Stimulated activated naive CD4-positive, alpha-beta T cell treated with Interleukin-2 at 50 U/mL for 16 hours (primary cell): ENCODE measurements around the gene ESRRG.

ENCODE experiments used
- DNase-seq: peaks from one replicate; lab custom pipeline; 2025; lab: John Stamatoyannopoulos, UW

The ESRRG gene

DNA sequence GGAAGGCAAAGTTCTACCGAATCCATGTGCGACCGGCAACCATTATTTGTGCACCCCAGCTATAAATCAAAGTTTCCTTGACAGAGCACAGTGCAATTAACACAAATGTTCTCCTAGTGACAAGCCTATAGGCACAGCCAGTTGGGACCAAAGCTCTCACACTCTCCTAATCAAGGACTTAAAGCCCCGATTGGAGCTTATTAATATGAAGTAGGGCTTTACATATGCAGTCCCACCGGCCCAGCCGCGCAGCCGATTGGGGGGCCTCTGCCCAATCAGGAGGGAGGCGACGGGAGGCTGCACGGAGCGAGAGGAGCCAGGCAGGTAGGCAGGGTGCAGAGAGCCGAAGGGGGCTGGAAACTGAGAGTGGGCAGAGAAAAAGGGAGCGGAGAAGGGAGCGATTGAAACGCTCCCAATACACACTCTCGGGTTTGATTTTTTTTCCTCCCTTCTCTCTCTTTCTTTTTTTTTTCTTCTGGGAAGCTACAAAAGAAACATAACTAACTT lies at the start of gene ESRRG:
Gene ESRRG, minus strand, starts transcription at position 156 of the 507 bp plus-strand sequence. Its CDS starts 130 bp downstream, at position 26.
- no peak for DNase-seq

DNA sequence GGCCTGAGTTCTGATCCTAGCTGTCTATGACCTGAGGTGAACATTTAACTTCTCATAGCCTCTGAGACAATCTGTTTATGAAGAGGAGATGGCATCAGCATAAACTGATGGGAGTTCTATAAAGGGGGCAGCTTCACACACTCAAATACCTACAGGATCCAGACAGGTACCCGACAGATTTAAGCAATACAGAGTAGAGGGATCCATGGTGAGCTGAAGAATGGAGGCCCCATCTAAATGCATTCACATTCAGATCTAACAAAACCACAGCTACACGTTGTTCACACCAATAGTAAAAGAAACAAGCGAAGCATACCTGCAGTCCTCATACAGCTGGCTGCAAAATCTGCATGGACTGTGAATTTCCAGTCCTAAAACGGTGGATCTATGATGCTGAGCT lies 48.7 kb upstream of the ESRRG start:
- DNase-seq = no peak

DNA sequence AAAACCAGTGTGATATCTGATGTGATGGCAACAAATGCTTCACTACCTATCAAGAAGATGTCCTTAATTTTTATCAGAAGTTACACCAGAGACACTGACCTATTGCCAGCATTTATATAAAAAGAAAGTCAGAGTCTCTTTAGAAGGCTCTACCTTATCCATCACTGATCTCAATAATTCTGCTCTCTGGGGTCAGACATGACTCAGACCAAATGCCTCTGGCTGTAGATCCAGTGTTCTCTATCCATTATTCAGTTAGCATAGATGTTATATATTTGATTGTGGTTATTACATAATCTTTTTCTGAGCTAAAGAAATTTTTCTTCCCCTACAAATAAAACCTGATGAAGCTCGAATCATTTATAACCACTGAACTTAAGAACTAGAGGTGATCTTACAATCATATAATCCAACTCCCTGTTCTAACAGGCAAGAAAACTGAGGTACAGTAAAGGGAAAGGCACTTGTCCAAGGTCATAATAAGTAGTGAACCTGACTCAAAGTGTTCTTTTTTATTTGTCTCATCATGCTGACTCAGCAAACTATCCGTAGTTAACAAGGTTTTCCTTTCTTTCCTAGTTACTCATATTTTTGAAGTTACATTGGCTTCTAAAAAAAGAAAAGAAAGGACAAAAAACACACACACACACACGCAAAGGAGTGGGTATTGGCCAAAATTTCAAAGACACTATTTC lies 43.6 kb upstream of the ESRRG start:
- DNase-seq = no peak

DNA sequence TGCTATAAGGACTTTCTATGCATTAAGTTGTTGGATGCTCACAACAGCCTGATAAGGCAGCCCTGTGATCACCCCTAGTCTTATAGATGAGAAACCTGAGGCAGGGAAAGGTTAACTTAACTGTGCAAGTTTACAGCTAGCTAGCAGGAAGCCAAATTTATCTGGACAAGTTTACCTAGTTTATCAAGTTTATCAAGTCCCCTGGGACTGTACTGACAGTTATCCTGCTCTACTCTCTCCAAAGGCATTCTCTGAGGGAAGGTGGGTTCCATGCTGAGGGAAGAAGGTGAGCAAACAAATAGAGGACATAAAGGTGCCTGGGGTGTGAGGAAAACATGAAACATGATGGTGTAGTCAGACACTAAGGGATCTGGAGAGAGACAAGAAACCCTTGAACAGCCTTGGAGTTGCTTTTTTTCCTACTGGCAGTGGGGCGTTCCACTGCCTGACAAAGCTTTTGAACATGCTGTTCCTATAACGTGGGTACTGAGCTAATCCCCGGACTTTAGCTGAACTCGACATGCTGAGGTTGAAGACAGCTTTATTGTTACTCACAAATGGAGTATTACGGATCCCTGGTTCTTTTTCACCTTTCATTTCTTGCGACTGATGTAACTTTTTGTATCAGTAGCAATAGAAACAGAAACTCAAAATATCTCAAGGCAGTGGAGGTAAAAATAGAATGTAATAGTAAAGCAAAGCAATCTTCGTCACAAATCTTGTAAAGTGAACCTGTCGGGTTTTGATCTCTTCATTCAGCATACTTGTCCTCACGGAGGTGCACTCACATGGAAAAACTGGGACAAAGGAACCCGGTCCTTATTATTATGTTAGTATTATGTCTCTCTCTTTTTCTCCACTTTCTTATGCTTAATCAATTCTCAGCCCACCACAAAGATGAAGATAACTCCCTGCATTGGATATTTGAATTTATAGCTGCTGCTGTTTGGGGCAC lies 42.4 kb upstream of the ESRRG start:
- no peak for DNase-seq

DNA sequence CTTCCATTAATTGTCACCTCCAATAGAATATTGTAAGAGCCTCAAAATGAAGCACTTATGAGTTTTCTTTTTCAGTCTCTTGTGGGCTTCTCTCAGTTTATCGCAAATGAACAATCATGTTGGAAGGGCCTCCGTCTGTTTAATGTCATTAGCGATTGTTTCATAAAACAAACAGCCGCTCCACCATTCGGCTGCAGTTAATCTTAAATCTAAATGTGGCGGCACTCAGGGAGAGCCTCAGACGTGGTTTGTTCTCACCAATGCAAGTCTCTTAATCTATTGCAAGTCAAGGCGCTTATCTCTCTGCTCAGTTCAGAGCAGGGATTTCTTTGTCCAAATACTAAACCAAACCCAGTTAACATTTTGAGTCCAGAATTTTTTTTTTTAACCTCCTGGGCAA lies 34.9 kb upstream of the ESRRG start:
- DNase-seq = no peak

DNA sequence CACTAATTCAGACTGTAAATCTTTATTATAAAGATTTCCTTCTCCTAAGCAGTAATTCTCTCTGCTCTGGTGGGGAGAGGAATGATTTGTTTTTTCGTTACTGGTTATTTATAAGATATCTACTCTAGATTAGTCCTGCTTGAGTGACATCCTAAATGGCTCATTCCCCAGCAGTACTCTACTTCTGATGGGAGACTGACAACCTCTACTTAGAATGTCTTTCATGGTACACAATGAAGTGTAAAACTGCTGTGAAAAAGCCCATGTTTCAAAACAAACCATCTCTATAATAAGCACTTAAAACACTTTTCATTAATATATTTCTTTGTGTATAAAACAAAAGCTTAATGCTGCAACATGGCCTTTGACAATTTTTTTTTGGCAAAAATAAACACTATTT lies 33.9 kb upstream of the ESRRG start:
- no peak for DNase-seq

DNA sequence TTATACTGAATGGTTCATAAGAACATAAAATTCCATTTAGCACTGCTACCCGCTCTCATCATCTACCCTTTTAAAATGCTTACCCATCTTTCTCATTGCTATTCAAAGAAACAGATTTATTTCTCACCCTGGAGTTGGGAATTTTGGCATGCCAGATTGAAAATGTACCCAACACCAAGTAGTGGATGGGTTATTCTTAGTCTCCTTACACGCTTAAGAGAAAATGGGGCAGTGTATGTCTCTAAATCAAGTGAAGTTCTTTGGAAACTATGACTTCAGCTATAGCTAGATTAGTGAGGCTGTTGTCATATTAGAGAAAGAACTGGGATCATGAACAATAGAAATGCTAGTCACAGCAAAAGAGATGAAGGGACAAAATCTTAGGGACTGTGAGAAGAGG lies 27.7 kb upstream of the ESRRG start:
- no peak for DNase-seq

DNA sequence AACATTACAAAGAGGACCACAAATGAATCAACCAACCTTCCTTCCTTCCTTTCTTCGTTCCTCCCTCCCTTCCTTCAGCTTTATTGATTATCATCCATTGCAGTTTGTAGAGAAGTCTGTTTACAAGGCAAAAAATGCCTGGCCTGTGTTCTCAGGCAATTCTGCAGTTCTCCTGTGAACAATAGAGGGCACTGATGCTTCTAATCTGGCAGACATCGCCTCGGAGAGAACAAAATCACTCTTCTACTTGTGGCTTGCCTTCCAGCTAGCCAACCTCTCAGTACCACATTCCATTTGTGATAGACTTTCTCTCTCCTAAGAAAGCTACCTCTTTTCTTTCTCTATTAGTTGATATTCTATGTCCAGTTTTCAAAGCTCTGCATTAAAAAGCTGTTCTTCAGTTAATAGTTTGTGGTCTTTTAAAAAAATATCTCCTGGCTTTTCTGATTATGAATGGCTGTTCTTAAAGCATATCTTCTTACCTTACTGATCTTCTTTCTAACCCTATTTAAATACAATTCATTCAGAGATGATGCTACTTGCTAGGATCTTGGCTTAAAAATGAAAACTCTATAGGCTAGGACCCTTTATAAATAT lies 26.9 kb upstream of the ESRRG start:
- no peak for DNase-seq

DNA sequence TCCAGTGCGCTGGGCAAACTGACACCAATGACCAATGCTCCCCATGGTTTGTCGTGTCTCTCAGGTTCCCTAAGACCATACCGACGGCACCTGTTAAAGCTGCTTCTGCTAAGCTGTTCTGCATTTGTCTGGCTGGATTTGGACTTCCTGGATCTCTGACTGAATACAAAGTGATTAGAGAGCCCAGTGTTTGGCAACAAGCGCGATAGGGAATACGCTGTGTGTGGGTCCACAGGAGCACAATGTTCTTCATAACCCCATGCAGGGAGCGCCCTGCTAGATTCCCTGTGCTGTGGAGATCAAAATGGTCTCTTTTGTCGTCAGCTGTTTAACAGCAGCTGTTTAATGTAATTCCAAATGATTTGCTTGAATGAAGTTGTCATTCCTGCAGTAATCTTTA lies 26.0 kb upstream of the ESRRG start:
- DNase-seq = no peak

DNA sequence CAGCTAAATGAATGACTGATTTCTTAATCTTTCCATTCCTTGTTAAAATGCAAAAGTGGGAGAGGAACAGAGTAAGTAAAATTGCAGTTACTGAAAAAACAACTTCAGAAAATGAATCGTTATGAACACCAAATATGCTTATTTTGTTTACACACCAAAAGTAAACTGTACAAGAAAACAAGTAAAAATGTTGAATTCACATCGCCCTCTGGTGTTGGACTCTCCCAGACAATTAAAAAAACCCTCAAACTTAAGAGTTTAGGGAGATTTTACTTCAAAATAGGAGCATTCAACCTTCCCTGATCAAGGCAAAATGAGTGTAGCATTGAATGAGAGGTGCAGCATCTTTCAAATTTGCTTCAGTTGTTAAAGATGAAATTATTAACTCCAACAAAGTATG lies 19.4 kb upstream of the ESRRG start:
- no peak for DNase-seq

DNA sequence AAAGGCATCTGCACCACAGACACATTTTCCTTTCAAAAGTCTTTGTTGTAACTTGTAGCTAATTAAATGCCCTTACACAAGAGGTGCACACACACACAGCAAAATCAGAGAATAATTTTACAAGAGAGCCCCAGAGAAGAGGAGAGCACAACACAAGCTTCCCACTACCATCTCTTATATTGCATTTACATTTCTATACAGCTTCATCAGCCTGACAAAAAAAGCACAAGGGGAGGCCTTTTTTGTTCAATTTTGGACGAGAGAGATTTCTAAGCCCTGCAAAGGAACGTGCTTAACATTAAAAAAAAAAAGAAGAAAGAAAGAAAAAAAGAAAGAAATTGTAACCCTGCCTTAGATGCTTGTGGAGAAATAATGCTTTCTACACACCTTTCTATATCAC lies 17.1 kb upstream of the ESRRG start:
- DNase-seq = no peak

DNA sequence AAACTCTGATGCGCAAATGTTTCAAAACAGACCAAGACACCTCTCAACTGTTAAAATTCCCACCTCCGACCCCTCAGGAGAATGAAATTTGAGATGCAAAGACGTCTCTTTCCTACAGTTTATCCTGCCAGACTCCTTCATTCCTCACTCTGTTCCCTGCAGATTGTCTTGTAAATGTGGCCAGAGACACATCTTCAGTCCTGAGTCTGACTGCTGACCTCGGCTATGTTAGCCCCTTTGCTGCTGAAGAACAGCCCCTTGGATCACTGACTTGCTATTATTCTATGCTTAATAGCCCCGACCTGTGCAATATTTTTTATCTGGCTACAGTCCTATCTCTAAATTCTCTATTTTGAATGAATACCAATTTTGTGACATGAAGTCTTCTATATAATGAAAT lies 16.6 kb upstream of the ESRRG start:
- DNase-seq = no peak

DNA sequence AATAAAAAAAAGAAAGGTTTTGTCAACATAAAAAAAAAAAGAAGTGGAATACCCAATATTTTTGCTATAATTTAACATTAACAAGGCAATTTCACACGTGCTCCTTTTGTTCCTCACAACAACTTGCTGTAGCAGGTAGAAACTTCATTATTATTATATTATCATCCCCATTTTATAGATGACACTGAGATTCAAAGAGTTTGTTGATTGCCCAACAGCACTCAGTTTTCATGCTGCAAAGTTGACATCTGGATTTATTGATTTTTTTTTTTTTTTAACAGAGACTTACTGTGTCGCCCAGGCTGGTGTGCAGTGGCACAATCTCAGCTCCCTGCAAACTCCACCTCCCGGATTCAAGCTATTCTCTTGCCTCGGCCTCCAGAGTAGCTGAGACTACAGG lies 8.9 kb upstream of the ESRRG start:
- no peak for DNase-seq

DNA sequence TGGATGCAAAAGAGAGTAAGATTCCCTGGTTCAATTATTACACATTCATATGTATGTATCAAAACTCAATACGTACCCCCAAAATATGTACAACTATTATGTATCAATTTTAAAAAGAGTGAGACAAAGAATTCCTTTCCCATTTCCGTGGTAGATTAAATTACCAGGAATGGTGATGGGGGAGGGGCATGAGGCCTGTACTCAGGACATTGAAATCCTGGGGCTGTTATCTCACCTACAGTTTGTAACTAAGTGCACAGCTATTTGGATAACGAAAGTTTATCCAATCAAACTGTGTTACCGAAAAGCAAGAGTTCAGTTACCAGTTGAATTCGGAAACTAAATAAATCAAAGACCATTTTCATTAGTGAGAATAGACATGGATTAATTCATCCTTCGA lies 8.3 kb upstream of the ESRRG start:
- DNase-seq = no peak

DNA sequence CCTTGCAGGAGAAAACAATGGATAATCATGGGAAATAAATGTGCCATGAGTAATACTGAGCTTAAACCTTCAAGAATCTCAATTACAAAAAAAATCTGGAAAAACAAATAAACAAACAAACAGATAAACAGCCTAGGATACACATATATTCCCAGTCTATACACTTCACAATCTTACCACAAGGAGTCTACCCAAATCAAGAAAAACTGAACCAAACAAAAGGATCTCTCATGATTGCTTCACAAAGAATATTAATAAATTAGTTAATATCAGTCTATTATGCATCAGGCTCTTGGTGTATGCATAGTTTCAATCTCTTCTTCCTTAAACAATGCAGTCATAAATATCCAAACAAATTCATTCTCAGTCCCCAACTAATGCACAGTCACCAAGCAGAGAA lies 3.2 kb upstream of the ESRRG start:
- DNase-seq = no peak

DNA sequence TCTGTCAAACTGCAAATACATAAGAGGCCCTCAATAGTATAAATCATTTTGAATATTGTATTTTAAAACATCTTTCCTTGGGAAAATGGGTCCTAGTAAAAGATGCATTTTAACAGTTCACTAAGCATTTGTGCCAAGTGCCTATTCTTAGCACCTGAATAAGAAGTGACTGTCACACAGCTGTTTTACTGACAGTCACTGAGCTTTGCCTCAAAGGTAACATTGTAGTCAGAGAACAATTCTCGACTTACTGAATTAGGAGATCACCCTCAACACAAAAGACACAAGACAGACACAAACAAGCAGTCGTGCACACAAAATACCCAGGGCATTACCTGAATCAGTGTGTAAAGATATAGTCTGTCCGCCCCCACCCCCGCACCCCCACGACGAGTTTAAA lies 408 bp downstream of the ESRRG start:
- no peak for DNase-seq

DNA sequence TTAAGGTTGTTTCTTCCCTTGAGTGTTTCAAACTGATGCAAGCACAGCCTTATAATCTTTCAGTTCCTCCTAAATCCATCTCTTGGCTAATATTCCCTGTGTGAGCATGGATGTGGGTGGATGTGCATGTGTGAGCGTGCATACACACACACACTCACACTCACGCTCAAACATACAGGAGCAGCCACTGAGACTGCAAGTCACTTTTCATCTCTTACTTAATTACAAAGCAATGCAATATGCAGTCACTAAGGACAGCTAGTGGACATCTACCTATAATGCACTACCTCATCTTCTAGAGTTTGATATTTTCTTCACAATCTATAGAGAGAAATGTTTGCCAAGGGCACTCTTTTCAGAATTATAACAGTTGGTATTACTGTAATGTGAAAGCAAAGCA lies 1.4 kb downstream of the ESRRG start:
- DNase-seq = no peak

DNA sequence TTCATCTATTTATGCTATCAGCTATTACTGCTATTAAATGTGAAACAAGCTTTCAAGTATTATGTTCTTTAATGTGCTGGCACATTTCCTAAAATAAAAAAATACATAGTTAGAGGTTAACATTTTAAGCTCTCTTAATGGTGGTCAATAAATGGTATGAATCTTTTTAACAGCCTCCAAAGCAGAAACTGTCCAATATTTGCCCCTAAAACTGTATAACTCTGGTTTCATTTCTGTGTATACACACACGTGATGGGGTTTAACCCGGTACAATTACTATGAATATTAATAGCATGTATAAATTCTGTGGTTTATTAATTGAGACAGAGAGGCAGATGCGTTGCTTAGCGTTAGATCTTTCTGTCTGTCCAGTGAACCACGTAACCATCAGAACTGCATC lies 2.2 kb downstream of the ESRRG start:
- no peak for DNase-seq

DNA sequence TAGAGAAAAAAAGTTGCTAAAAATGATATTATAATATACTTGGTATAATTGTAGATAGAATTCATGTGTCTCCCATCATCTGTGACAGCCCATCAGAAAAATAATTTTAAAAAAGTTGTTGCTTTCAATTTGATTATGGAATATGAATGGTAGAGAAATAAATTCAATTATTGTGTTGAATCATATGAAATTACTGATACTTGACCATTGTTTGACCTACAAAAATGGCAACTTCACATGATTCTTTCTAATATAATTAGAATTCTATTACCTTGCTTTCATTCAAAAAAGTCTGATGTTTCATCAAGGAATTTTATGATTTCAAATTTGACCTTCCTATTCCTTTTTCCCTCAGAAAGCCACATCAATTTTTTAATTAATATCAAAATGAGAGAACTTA lies 11.5 kb downstream of the ESRRG start:
- DNase-seq = no peak

DNA sequence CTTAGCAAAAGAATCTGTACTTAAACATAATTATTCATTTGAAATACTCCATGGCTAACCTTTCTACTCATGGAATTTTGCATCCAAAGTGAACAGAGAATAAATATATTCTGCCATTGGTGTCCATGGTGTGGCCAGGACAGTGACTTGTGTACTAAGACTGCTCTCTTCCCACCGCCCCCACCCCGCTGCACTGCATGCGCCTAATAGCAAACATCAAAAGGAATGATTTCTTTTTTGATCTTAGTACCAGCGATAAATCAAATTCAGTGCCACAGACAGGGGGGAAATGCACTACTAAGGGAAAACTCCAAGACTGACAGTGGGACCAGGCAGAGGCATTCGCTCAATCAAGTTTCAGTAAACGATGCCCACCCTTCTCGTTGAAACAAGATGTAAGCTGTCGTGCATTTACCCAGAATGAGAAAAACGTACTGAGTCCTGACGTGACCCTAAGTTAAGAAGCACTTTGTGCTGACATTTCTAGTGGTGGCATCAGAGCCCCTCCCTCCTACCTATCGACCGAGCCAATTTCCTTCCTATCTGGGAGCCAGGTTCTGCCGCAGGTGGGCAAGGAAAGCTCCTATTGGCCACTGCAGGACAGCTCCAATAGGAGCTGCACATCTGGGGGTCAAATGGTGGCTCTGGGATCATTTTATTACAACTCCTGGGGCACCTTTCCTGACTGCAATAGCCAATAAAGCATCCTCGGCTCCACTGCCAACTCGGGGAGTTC lies 12.5 kb downstream of the ESRRG start:
- no peak for DNase-seq

DNA sequence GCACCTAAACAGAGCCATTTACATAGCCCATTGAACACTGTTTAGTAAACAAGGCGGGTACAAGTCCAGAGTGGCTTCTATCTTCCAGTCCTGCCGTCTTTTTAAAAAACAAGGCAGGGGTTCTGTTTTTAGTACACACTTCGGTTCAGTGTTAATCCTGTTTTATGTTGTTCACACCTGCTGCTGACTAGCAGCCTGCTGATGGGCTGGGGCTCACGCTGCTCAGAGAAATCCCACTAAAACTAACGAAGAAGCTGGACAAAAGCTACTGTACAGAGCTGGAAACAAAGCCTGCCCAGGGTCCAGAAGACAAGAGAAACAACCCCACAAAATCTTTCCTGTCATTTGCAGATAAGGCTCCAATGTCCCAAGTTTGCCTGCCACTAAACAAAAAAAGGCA lies 13.2 kb downstream of the ESRRG start:
- no peak for DNase-seq

DNA sequence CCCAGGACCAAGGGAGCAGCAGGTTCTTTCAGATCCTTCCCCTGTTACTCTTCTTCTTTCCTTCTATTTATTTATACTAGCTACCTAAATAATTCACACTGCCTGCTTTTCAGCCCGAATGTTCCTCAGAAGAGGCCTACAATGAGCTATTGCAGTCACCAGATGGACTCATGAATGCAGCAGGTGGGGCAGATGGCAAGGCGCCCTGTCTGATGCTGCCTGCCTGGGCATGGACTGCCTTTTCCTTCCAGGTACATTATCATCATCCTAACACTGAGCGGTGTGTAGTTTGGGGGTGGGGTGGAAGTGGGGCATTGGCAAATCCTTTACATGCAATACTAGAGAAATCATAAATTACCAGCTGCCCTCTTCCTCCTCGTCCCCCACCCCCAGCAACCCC lies 17.6 kb downstream of the ESRRG start:
- no peak for DNase-seq
